K562 (cell line): ENCODE data around the gene EBF4. TPM values are rescaled to one million over a fixed set of nuclear protein-coding genes. Genes with fewer than 3 reads are reported as not detected.

Source experiments
- ARHGAP35 ChIP-seq: fragments of 450-650 bp; IDR thresholded peaks from 2 replicates; pipeline ENCODE4 v1.6.1; 2018; ENCODE audit not compliant: partially characterized antibody
- CBFB ChIP-seq: sonication (generic); formaldehyde crosslinking; IDR thresholded peaks from 2 replicates; pipeline ENCODE4 v1.4.0; 2020; ENCODE audit warnings: mild to moderate bottlenecking, missing genetic modification reagents
- CBX1 ChIP-seq: sonication (generic); IDR thresholded peaks from 2 replicates; pipeline ENCODE4 v1.6.1; 2016; ENCODE audit warnings: antibody characterized with exemption, low read depth, mild to moderate bottlenecking
- CHD2 ChIP-seq: IDR thresholded peaks from 2 replicates; pipeline ENCODE4 v1.6.1; 2011; ENCODE audit warnings: low read depth, low read length
- DLX4 ChIP-seq: fragments of 250-450 bp; sonication (Bioruptor Pico); IDR thresholded peaks from 2 replicates; pipeline ENCODE4 v1.6.1; 2021; ENCODE audit warnings: mild to moderate bottlenecking
- ETV1 ChIP-seq: fragments of 450-650 bp; conservative IDR thresholded peaks from 2 replicates; pipeline ENCODE4 v1.6.1; 2016; ENCODE audit warnings: missing genetic modification characterization, control low read depth, low read depth, missing compliant biosample characterization
- FIP1L1 ChIP-seq: fragments of 200-400 bp; formaldehyde crosslinking; IDR thresholded peaks from 2 replicates; pipeline ENCODE4 v1.6.1; 2018; ENCODE audit warnings: mild to moderate bottlenecking, low read depth, low read length; ENCODE audit not compliant: poor library complexity, severe bottlenecking
- FOXP4 ChIP-seq: sonication (generic); formaldehyde crosslinking; IDR thresholded peaks from 2 replicates; pipeline ENCODE4 v1.8.0; 2022; ENCODE audit warnings: mild to moderate bottlenecking, missing genetic modification reagents, borderline replicate concordance
- KLF13 ChIP-seq: fragments of 450-650 bp; IDR thresholded peaks from 2 replicates; pipeline ENCODE4 v1.6.1; 2016; ENCODE audit warnings: missing genetic modification characterization, low read depth, mild to moderate bottlenecking, missing compliant biosample characterization, moderate library complexity, borderline replicate concordance
- LARP7 ChIP-seq: fragments of 450-650 bp; IDR thresholded peaks from 2 replicates; pipeline ENCODE4 v1.6.1; 2016
- NCOA1 ChIP-seq: fragments of 450-650 bp; IDR thresholded peaks from 2 replicates; pipeline ENCODE4 v1.6.1; 2016; ENCODE audit warnings: low read depth
- NCOA4 ChIP-seq: fragments of 450-650 bp; IDR thresholded peaks from 2 replicates; pipeline ENCODE4 v1.6.1; 2018; ENCODE audit warnings: mild to moderate bottlenecking; ENCODE audit not compliant: partially characterized antibody
- NCOR1 ChIP-seq: fragments of 450-650 bp; IDR thresholded peaks from 2 replicates; pipeline ENCODE4 v1.6.1; 2016; ENCODE audit warnings: mild to moderate bottlenecking, moderate library complexity
- OTX1 ChIP-seq: fragments of 450-650 bp; formaldehyde crosslinking; IDR thresholded peaks from 2 replicates; pipeline ENCODE4 v1.4.0; 2022; ENCODE audit warnings: mild to moderate bottlenecking
- SMARCA5 ChIP-seq: fragments of 450-650 bp; IDR thresholded peaks from 2 replicates; pipeline ENCODE4 v1.6.1; 2016
- SNAPC5 ChIP-seq: fragments of 250-450 bp; sonication (Bioruptor Pico); IDR thresholded peaks from 2 replicates; pipeline ENCODE4 v1.8.0; 2021; ENCODE audit warnings: moderate library complexity, mild to moderate bottlenecking, inconsistent platforms
- SUPT5H ChIP-seq: fragments of 450-650 bp; IDR thresholded peaks from 2 replicates; pipeline ENCODE4 v1.6.1; 2016
- TCF3 ChIP-seq: sonication (generic); formaldehyde crosslinking; IDR thresholded peaks from 2 replicates; pipeline ENCODE4 v1.4.0; 2020; ENCODE audit warnings: mild to moderate bottlenecking, missing genetic modification reagents
- TGIF2 ChIP-seq: sonication (generic); formaldehyde crosslinking; IDR thresholded peaks from 2 replicates; pipeline ENCODE4 v1.8.1; 2022; ENCODE audit warnings: mild to moderate bottlenecking, missing genetic modification reagents, moderate library complexity
- THAP12 ChIP-seq: fragments of 250-450 bp; sonication (Bioruptor Pico); IDR thresholded peaks from 2 replicates; pipeline ENCODE4 v1.9.0; 2021; ENCODE audit warnings: mild to moderate bottlenecking, inconsistent platforms
- ZBTB43 ChIP-seq: sonication (generic); formaldehyde crosslinking; IDR thresholded peaks from 2 replicates; pipeline ENCODE4 v1.8.0; 2023; ENCODE audit warnings: mild to moderate bottlenecking, missing genetic modification reagents
- ZNF436 ChIP-seq: fragments of 250-450, 450-650 bp; sonication (Bioruptor Pico); formaldehyde crosslinking; IDR thresholded peaks from 2 replicates; pipeline ENCODE4 v1.7.0; 2020; ENCODE audit warnings: mild to moderate bottlenecking
- ZNF561 ChIP-seq: fragments of 450-650 bp; formaldehyde crosslinking; conservative IDR thresholded peaks from 2 replicates; pipeline ENCODE4 v1.4.0; 2020; ENCODE audit warnings: mild to moderate bottlenecking, moderate library complexity
- polyA plus RNA-seq, 8 experiments: library from polyadenylated mRNA; depleted of rRNA in 4 of 8; stranded (reverse) in 5 of 8; unstranded in 3 of 8; fragments of >200 nt; fragmentation: Nextera tagmentation in 2 of 8; fragmentation: Illumina TruSeq in 1 of 8; extraction: Ambion mirVana in 2 of 8; extraction: Trizol in 1 of 8; gene quantifications; 2 replicates each; pipeline versions ENCODE4 v1.2.1 to v1.2.3, GENCODE V29; 2011 to 2014; ENCODE audit warnings: inconsistent platforms in 1 of 8, missing spikeins in 1 of 8
- total RNA-seq, 7 experiments: library from RNA; depleted of rRNA in 6 of 7; stranded (reverse); fragments of >200 nt in 6 of 7; fragmentation: Illumina TruSeq in 2 of 7; extraction: Trizol in 2 of 7; gene quantifications; 2 replicates each; pipeline versions ENCODE4 v1.2.1 to v1.2.3, GENCODE V29; 2011 to 2021; ENCODE audit warnings: low replicate concordance in 1 of 7

EBF4 gene
- total and polyA plus RNA-seq, 9 of the 15 experiments (the other 6 are each of a cell fraction or from before 2014, with no cell fraction given) = 0.09 TPM; not detected in 8

GRCh38 chr20:2651772-2652723, 40.5 kb upstream of the EBF4 start, which contains the start of gene NOP56 (continued):
- TF ChIP-seq FOXP4 (CRISPR knock-in tag) (no peak), CHD2 (no peak), FIP1L1 (peak; percentile 67), OTX1 (CRISPR knock-in tag) (no peak), NCOA1 (no peak), CBX1 (0 out of 2 replicates have a peak, but pooled peaks have one; percentile 58), ZBTB43 (no peak), NCOA4 (no peak), SNAPC5 (CRISPR knock-in tag) (no peak), ARHGAP35 (no peak), CBFB (no peak), THAP12 (no peak), ETV1 (no peak), KLF13 (no peak), SMARCA5 (0 out of 2 replicates have a peak, but pooled peaks have one; percentile 45), ZNF561 (CRISPR knock-in tag) (no peak), NCOR1 (no peak), LARP7 (no peak), TGIF2 (no peak; the same call in 1 of the 2 replicates), TCF3 (CRISPR knock-in tag) (no peak), SUPT5H (peak; percentile 79), ZNF436 (no peak), DLX4 (CRISPR knock-in tag) (no peak)
